ENCODE data around the gene ZNF346. TPM values are rescaled to one million over a fixed set of nuclear protein-coding genes. Genes with fewer than 3 reads are reported as not detected.
"Not testable (repeated sequence)": the region's sequence is repeated elsewhere in the genome, so short reads cannot be mapped to it uniquely, and the experiment has no call there.

The ZNF346 gene
- total RNA-seq, 1 experiment from 2014 or later, result 32.5 TPM

DNA sequence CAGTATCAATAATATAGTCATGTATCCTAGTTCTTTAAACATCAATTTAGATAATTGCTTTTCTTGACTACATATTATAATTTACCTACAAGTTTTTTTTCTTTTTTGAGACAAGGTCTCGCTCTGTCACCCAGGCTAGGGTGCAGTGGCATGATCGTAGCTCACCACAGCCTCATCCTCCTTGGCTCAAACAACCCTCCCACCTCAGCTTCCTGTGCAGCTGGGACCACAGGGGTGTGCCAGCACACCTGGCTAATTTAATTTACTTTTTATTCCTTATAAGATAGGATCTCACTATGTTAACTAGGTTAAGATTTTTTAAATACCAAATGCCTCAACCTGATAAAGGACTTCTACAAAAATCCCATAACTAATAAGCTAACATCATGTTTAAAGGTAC, 37.0 kb upstream of the ZNF346 start:
- ChIA-PET POLR2A (no interaction called here), CTCF (interaction anchor here (0.6 to 1.1 kb wide), 3 partner anchors 11 to 112 kb away, joined by 3 to 6 read pairs (median 5); no protein-coding TSS in a partner anchor)
- H3K36me3 Mint-ChIP-seq (ENCODE audit: insufficient read depth, unreplicated experiment), result peaks cover 40% of the 10 kb centered on the region
- no TSS peak for BruUV-seq (replicated peaks)
- no peak overlapping the region for H3K4me3 Mint-ChIP-seq (ENCODE audit: unreplicated experiment)
- no peak overlapping the region for H3K27ac Mint-ChIP-seq (ENCODE audit: low read depth, unreplicated experiment)
- no peaks in the 10 kb centered on the region for H3K27me3 Mint-ChIP-seq (ENCODE audit: insufficient read depth, unreplicated experiment)
- no peaks in the 10 kb centered on the region for H3K9me3 Mint-ChIP-seq (ENCODE audit: unreplicated experiment)
- DNase-seq (ENCODE audit: unreplicated experiment), result no peak
- H3K4me1 Mint-ChIP-seq (ENCODE audit: insufficient read depth, unreplicated experiment), result peaks cover 7% of the 10 kb centered on the region
- intact Hi-C loops (cut with micrococcal nuclease), result no loop called here
- TF ChIP-seq, protein P1, sequence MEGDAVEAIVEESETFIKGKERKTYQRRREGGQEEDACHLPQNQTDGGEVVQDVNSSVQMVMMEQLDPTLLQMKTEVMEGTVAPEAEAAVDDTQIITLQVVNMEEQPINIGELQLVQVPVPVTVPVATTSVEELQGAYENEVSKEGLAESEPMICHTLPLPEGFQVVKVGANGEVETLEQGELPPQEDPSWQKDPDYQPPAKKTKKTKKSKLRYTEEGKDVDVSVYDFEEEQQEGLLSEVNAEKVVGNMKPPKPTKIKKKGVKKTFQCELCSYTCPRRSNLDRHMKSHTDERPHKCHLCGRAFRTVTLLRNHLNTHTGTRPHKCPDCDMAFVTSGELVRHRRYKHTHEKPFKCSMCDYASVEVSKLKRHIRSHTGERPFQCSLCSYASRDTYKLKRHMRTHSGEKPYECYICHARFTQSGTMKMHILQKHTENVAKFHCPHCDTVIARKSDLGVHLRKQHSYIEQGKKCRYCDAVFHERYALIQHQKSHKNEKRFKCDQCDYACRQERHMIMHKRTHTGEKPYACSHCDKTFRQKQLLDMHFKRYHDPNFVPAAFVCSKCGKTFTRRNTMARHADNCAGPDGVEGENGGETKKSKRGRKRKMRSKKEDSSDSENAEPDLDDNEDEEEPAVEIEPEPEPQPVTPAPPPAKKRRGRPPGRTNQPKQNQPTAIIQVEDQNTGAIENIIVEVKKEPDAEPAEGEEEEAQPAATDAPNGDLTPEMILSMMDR (IDR thresholded peaks at IDR 0.05; ENCODE audit: unreplicated experiment), result no peak

DNA sequence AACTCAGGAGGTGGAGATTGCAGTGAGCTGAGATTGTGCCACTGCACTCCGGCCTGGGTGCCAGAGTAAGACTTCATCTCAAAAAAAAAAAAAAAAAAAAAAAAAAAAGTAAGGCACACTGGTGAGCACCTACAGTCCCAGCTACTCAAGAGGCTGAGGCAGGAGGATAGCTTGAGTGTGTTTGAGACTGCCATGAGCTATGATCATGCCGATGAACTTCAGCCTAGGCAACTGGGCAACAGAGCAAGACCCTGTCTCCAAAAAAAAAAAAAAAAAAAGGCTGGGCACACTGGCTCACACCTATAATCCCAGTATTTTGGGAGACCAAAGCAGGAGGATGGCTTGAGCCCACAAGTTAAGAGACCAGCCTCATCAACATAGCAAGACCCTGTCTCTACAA, 36.2 kb upstream of the ZNF346 start:
- intact Hi-C loops (cut with micrococcal nuclease), result no loop called here
- Mint-ChIP-seq H3K27me3 (ENCODE audit: insufficient read depth, unreplicated experiment) (no peaks in the 10 kb centered on the region), H3K36me3 (ENCODE audit: insufficient read depth, unreplicated experiment) (peaks cover 33% of the 10 kb centered on the region), H3K4me1 (ENCODE audit: insufficient read depth, unreplicated experiment) (peaks cover 7% of the 10 kb centered on the region), H3K9me3 (ENCODE audit: unreplicated experiment) (no peaks in the 10 kb centered on the region), H3K4me3 (ENCODE audit: unreplicated experiment) (no peak overlapping the region), H3K27ac (ENCODE audit: low read depth, unreplicated experiment) (no peak overlapping the region)
- TF ChIP-seq, protein P1 (IDR thresholded peaks at IDR 0.05; ENCODE audit: unreplicated experiment), result no peak
- POLR2A ChIA-PET, result no interaction called here
- DNase-seq (ENCODE audit: unreplicated experiment), result no peak
- CTCF ChIA-PET, result interaction anchor here (1.1 kb wide), 1 partner anchor 11 kb away, joined by 5 read pairs; no protein-coding TSS in a partner anchor
- no TSS peak for BruUV-seq (replicated peaks)

DNA sequence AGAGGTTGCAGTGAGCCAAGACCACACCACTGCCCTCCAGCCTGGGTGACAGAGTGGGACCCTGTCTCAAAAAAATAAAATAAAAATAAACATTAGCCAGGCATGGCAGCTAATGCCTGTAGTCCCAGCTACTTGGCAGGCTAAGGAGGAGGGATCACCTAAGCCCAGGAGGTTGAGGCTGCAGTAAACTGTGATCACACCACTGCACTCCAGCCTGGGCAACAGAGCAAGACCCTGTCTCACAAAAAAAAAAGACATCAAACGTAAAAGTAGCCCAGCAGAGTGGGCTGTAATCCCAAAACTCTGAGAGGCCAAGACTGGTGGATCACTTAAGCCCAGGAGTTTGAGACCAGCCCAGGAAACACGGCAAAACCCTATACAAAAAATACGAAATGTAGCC, 34.9 kb upstream of the ZNF346 start:
- H3K9me3 Mint-ChIP-seq (ENCODE audit: unreplicated experiment), result no peaks in the 10 kb centered on the region
- TF ChIP-seq, protein P1 (IDR thresholded peaks at IDR 0.05; ENCODE audit: unreplicated experiment), result no peak
- CTCF ChIA-PET, result no interaction called here
- no peaks in the 10 kb centered on the region for H3K27me3 Mint-ChIP-seq (ENCODE audit: insufficient read depth, unreplicated experiment)
- no TSS peak for BruUV-seq (replicated peaks)
- H3K4me3 Mint-ChIP-seq (ENCODE audit: unreplicated experiment), result no peak overlapping the region
- POLR2A ChIA-PET, result no interaction called here
- peaks cover 7% of the 10 kb centered on the region for H3K4me1 Mint-ChIP-seq (ENCODE audit: insufficient read depth, unreplicated experiment)
- intact Hi-C loops (cut with micrococcal nuclease), result no loop called here
- no peak overlapping the region for H3K27ac Mint-ChIP-seq (ENCODE audit: low read depth, unreplicated experiment)
- no peak for DNase-seq (ENCODE audit: unreplicated experiment)
- peaks cover 27% of the 10 kb centered on the region for H3K36me3 Mint-ChIP-seq (ENCODE audit: insufficient read depth, unreplicated experiment)

DNA sequence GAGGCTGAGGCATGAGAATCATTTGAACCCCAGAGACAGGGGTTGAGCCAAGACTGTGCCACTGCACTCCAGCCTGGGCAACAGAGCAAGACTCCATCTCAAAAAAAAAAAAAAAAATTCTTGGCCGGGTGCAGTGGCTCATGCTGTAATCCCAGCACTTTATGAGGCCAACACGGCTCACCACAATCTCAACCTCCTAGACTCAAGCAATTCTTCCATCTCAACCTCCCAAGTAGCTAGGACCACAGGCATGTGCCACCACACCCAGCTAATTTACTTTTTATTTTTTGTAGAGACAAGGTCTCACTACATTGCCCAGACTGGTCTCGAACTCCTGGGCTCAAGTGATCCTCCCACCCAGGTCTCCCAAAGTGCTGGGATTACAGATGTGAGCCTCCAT, 29.4 kb upstream of the ZNF346 start:
- H3K4me3 Mint-ChIP-seq (ENCODE audit: unreplicated experiment); BruUV-seq (replicated peaks); intact Hi-C loops (cut with micrococcal nuclease); DNase-seq (ENCODE audit: unreplicated experiment); H3K9me3 Mint-ChIP-seq (ENCODE audit: unreplicated experiment); H3K27me3 Mint-ChIP-seq (ENCODE audit: insufficient read depth, unreplicated experiment): not testable (repeated sequence)
- Mint-ChIP-seq H3K36me3 (ENCODE audit: insufficient read depth, unreplicated experiment) (peaks cover 21% of the 10 kb centered on the region), H3K27ac (ENCODE audit: low read depth, unreplicated experiment) (peak overlapping the region; percentile 59), H3K4me1 (ENCODE audit: insufficient read depth, unreplicated experiment) (peaks cover 40% of the 10 kb centered on the region)
- CTCF ChIA-PET, result interaction anchor here (0.8 to 2.7 kb wide), 2 partner anchors 12 to 80 kb away, joined by 4 to 10 read pairs; no protein-coding TSS in a partner anchor
- POLR2A ChIA-PET, result interaction anchor here (0.9 to 1.5 kb wide), 2 partner anchors 12 to 29 kb away, joined by 4 read pairs; no protein-coding TSS in a partner anchor
